NOMO-1 treated with dmso at 0.1 percent for 144 hours (cell line): ENCODE measurements around the gene TCAIM.
A peak's percentile ranks its signal among the peaks of the same experiment; 100 is the strongest.
"Not testable (repeated sequence)": the region's sequence is repeated elsewhere in the genome, so short reads cannot be mapped to it uniquely, and the experiment has no call there.

Source experiments
- DNase-seq: peaks from one replicate; lab custom pipeline; 2025; ENCODE audit not compliant: unreplicated experiment; lab: John Stamatoyannopoulos, UW

Gene TCAIM

DNA sequence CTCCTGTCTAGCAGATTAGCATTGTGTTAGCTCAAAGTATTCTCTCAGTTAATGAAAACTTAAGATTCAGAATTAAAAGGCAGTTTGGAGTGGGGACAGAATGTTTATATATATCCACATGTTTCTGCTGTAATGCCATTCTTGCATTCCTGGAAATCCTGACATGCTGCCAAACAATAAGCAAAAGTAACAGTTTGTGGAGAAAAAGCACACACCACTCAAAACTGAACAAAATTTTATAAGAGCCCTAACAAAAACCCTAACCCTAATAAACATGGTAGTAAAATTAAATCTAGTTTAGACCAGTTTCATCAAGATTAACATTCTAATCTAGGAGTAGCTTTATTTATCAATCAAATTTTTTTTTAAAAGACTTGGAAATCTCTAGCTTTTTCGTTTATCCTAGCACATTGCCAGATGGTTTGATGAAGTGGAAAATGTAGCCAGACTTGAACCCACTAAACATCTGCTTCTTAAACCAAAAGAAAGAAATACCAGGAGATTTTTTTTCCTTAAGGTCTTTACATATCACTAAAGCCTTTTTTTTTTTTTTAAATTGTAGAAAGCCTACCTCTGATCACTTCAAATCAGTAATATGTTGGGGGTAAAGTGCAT is 3.7 kb downstream of the TCAIM start:
- no peak for DNase-seq

DNA sequence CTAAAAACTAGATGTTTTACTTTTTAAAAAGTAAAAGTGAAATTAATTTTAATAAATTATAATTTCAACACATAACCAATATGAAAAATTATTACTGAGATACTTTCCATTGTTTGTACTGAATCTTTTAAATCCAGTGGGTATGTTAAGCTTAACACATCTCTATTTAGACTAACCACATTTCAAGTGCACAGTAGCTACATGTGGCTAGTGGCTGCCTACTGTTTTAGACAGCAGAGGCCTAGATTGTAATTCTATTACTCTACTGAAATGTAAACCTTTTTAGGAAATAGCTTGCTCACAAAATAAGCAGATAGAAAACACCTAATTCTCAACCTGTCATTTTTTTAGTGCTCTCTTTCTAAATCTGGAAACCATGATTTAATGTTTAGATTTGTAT is 4.9 kb downstream of the TCAIM start:
- DNase-seq, result no peak

DNA sequence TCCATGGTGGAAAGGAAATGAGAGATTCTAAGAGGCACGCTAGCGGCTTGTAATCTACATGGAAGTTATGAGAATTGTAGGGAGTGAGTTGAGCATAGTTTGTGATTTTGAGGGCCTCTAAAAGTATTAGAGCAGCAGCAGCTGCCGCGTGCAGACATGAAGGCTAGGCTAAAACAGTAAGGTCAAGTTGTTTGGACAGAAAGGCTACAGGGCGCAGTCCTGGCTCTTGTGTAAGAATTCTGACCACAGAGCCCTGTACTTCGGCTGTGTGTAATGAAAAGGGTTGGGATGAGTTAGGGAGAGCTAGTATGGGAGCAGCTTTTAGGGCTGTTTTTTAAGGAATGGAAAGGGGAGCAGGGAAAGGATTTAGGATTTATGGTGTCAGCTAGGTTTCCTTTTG is 8.0 kb downstream of the TCAIM start:
- not testable (repeated sequence) for DNase-seq

DNA sequence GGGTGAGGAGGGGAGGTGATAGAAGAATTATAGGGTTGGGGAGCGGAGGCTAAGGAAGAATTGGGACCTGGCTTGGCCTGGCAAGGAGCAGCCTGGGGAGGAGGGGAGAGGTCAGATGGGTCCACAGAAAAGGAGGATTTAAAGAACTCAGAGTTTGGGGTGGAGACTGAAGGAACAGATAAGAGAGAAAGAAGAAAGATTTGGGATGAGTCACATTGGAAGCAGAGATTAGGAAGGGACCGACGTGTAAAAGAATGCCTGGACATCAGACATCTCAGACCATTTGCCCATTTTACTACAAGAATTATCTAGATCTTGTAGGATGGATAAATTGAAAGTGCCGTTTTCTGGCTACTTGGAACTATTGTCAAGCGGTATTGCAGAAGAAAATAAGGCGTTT is 10.4 kb downstream of the TCAIM start:
- no peak for DNase-seq

DNA sequence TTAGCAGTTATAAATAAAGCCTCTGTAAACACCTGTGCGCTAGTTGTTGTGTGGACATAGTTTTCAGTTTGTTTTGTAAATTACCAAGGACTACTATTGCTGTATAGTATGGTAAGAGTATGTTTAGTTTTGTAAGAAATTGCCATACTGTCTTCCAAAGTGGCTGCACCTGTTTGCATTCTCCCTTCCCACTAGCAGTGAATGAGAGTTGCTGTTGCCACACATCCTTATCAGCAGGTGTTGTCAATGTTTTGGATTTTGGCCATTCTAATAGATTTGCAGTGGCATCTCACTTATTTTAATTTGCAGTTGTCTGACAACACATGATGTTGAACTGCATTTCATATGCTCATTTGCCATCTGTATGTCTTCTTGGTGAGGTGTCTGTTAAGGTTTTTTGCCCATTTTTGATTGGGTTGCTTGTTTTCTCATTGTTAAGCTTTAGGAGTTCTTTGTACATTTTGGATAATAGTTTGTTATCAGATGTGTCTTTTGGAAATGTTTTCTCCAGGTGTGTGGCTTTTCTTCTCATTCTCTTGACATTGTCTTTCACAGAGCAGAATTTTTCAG is 14.9 kb downstream of the TCAIM start:
- DNase-seq, result no peak

DNA sequence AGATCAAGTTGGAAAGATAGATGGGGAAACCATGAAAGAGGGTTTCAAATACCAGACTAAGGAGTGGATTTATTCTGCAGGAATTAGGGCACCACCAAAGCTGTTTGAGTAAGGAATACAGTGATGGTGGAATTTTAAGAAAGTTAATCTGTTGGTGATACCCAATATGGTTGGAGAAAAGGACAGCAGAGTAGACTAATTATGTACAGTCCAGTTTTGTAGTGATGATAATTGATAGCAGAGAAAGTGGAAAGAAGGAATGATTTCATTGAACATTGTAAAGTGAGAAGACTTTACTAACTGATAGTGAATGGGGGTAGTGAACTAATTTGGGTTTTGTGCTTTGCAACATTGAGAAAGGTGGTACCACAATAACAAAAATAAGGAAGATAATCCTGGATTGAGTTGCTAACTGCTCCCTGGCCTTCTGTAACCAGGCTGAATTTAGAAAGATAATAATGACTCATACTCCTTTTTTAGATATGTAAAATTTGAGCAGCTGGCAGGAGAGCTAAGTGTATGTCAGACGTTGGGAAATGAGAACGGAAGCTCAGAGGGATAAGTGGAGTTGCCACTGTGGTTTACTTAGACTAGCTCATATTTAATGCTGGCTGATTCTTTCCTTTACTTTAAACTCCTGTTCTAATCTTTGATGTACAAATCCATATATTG is 16.9 kb downstream of the TCAIM start:
- DNase-seq, result peak; percentile 56

DNA sequence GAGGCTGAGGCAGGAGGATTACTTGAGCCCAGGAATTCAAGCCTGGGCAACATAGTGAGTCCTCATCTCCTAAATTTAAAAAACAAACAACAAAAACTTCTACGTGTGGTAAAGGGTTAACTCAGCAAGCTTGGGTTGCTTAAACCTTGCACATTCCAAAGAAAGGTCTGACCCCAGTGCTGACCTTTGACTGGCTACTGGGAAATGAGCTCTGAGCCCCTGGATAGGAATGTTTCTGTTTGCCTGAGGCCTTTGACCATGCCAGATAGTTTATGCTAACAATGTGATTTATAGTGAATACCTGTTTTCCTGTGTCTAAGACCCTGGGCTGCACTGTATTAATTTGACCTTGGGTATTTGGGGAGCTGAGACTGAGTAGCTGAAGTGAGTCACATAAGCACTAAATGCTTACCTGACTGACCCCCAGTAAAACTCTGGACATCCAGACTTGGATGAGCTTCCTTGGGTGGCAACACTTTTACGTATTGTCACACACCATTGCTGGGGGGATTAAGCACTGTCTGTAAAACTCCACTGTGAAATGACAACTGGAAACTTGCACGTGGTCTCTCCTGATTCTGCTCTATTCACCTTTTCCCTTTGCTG is 20.7 kb downstream of the TCAIM start:
- no peak for DNase-seq

DNA sequence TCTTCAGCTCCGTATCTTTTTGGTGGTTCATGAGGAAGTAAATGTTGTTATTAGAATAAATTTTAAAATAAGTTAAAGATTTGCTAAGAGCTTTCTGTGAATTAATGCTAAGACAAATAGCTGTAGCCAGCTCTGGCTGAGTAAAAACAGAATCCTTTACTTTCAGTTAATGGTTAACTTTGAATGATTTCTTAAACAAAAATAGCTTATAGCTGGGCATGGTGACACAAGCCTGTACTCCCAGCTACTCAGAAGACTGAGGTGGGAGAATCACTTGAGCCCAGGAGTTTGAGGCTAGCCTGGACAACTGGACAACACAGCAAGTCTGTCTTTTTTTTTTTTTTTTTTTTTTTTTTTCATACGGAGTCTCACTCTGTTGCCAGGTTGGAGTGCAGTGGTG is 25.0 kb downstream of the TCAIM start:
- DNase-seq, result no peak

DNA sequence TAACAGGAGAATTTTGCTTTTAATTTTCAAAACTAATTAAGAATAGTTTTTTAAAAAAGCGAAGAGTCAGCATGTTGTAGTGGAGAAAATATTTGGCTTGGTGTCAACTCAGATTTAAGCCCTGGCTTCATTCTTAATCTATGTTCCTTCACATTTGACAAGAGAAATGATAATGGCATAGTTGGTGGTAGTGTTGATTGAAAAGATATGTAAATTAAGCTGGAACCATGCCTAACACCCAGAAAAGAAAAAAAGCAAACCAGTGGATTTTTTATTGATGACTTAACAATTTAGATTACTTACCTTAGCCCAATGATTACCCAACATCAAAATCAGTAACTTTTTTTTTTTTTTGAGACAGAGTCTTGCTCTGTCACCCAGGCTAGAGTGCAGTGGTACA is 27.4 kb downstream of the TCAIM start:
- DNase-seq, result no peak

DNA sequence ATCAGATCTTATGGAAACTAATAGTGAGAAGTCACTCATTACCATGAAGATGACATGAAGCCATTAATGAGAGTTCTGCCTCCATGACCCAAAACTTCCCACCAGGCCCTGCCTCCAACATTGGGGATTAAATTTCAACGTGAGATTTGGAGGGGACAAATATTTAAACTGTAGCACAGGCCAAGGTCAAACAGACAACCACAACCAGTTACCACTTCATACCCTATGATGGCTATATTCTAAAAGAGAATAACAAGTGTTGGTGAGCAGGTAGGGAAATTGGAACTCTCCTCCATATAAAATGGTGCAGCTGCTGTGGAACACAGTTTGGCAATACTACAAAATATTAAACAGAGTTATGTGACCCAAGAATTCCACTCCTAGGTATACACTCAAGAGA is 36.9 kb downstream of the TCAIM start:
- DNase-seq, result no peak

DNA sequence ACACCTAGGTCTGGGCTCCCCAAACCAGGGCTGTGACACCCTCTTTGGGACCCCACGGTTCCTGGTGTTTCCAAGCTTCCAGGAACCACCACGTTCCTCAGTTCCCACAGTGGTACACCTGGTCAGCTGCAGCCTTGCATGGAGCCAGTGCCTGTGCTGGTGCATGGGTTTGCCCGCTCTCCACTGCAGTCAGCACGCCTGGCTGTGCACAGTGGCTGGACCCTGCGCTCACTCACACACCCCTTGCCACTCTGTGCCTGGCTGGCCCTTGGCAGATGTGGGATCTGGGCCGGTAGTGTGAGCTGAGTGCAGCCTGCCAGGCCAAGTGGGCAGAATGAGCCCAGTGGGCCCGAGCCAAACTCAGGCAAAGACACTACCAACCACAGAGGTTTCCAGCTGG is 48.8 kb downstream of the TCAIM start:
- no peak for DNase-seq

DNA sequence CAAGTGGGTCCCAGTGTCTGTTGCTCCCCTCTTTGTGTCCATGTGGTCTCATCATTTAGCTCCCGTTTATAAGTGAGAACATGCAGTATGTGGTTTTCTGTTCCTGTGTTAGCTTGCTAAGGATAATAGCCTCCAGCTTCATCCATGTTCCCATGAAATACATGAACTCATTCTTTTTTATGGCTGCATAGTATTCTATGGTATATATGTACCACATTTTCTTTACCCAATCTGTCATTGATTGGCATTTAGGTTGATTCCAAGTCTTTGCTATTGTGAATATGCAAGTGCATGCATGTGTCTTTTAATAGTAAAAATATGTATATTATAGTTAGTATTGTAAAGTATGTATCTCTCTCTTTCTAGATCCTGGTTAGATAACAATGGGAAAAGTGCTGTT is 53.9 kb downstream of the TCAIM start:
- DNase-seq, result no peak

DNA sequence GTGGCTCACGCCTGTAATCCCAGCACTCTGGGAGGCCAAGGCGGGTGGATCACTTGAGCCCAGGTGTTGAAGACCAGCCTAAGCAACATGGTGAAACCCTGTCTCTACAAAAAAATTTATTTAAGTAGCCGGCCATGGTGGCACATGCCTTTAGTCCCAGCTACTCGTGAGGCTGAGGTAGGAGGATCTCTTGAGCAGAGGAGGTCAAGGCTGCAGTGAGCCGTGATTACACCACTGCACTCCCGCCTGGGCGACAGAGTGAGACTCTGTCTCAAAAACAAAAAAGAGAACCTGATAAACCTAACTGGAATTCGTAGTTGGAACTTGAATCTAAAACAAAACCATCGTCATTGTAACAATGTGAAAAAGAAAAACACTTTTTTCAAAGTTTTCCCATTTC is 57.1 kb downstream of the TCAIM start:
- no peak for DNase-seq

DNA sequence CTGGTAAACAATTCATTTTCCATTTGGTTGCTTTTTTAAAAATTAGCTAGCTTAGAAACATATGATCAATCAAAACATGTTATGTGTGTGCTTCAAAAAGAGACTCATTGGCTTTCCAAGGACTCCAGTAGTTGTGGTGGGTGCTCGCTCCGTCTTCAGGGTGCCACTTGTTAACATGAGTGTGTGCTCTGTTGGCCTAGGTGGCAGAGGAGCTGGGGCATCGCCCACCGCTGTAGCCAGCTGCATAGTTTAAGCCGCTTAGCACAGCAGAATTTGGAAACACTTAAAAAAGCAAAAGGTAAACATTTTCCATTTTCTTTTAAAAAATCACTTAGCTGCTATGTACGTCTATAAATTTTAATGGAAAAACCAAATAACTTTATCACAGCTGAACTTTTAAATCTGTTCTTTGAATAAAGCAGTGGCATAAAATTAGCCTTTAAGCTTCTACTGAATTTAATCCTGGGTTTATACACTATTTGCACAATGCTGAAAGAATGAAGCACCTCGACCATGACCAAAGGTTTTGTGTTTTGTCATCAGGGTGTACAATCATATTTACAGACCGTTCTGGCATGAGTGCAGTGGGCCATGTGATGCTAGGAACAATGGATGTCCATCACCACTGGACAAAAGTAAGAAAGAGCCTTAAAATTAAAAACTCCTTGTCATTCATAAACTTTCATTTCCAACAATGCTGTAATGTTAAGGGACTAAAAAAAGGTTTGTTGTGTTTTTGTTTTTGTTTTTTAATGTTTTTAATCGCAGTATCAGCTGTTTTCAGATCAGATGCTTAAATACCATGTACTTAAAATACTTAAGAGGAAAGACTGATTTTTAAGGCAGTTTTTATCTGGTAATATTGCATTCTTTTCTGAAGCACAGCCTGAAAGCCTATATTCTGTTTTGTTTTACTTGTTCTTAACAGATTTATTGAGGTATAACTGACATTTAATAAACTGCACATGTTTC is 57.9 kb downstream of the TCAIM start:
- DNase-seq, result no peak

DNA sequence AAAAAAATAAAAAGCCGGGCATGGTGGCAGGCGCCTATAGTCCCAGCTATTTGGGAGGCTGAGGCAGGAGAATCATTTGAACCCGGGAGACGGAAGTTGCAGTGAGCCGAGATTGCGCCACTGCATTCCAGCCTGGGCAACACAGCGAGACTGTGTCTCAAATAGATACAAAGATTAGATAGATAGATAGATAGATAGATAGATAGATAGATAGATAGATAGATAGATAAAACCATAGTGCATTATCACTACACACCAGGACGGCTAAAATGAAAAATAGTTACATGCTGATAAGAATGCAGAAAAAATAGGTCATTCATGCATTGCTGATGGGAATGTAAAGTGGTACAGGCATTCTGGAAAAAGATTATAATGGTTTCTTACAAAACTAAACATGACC is 59.7 kb downstream of the TCAIM start:
- DNase-seq, result not testable (repeated sequence)

DNA sequence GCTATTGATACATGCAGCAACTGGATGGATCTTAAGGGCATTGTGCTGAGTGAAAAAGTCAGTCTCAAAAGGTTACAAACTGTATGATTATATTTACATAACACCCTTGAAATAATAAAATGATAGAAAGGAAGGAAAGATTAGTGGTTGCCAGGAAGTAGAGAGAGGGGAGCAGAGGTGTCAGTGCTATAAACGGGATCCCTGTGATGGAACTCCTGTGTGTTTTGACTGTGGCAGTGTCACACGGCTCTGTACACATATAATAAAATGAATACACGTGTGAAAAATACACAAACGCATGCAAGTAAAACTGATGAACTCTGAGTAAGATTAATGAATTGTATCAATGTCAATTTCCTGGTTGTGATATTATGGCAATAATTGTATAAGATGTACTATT is 60.3 kb downstream of the TCAIM start:
- no peak for DNase-seq

DNA sequence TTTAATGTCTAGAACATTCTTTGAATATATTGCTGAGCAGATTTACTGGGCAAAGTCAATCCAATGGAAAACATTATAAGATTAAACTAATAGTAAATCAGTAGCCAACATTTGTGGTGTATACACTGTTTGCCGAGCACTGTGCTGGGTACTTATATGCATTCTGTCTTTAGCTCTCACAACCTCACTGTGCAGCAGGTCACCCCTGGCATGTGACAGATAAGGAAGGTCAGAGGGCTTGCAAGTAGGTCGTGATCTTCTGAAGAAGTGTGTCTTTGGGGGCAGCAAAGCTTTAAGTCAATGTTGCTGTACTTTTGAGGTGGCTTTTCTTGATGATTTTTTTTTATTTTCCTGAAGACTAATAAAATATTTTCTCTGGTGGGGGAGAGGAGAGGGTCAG is 62.2 kb downstream of the TCAIM start:
- no peak for DNase-seq

DNA sequence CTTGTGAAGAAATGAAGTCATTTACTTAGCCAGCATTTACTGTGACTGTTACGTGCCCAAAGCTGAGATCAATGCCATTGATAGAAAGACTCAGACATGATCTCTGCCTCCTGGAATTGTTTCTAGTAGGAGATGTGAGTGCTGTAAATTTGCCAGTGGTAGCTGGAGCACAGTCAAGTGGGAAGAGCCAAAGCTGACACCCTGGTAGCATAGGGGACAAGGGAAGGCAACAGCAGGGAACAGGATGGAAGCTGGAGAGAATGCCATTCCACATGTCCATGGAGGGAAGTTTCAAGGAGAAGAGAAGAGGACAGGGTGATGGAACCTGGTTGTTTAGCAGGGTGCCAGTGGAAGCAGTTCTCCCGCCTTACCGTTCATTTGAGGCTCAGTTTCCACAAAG is 64.0 kb downstream of the TCAIM start:
- DNase-seq, result no peak

DNA sequence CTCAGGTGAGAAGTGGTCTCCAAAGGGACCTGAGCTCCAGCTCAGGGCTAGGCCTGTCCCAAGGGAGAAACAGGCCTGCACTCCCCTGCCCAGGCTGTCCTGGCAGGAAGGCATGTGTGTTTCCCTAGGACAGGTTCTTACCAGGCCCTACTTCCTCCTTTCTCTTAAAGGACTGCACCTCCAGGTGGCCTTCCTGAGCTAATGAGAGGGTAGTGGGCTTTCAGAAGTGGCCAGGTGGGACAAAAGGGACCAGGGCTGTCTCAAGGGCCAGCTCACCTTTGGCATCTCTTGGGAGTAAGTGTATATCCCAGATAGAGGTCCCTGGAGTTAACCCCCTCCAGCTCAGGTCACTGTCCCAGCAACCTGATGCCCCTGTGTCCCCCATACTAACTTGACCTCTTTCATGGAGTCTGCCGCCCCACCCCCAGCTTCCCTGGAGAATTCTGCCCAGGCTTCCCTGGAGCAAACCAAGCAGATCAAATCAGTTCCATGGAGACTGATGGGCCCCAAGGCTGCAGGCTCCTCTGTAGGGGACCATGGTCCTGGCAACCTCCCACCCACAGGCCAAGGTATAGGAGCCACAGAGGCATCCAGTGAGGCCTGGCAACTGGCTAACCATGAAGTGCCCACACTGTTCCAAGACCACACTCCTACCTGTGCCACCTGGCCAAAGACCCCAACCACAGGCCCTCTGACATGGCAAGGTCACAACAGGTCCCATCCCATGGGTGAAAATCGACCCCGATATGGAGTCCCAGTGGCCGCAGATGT is 71.3 kb downstream of the TCAIM start:
- DNase-seq, result no peak

DNA sequence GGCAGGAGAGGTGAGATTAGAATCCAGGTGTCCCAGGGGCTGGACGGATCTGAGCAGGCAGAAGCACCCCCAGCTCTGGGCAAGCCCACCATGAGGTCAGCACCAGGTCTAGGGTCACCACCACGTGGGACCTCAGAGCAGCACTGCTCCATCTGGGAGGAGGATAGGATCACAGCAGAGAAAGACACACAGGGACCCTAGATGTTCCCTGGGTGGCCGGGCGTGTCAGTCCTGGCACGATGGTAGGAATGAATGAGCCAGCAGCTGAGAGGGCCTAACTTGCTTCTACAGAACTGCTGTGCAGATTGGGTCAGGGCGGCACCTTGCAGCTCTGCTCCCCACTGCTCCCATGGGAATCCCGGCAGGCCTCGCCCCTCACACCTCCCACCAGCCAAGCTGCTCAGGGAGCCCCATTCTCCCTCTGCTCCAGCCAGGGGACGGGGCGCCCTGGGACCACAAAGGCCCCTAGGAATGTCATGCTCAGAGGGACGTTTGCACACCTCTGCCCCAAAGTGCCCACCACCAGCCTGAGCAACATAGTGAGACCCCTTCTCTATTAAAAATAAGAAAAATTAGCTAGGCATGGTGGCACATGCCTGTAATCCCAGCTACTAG is 72.6 kb downstream of the TCAIM start:
- DNase-seq, result no peak
